ENCODE measurements around the gene SLC8A3. TPM values are rescaled to one million over a fixed set of nuclear protein-coding genes. Genes with fewer than 3 reads are reported as not detected.

Gene SLC8A3
- total RNA-seq, 2 donors from 2014 or later = 0.49 to 0.95 TPM

GRCh38 chr14:70045844-70046535 is 142.8 kb downstream of the SLC8A3 start:
- Histone ChIP-seq H3K4me3 (no peak overlapping the region), H3K9me3 (no peaks in the 10 kb centered on the region), H3K27ac (no peak overlapping the region), H3K36me3 (no peaks in the 10 kb centered on the region), H3K27me3 (replicated peaks; ENCODE audit: insufficient read depth) (no peaks in the 10 kb centered on the region), H3K4me1 (ENCODE audit: control insufficient read depth in 1 of 2, low read depth in 2 of 2) (no peaks in the 10 kb centered on the region)
- ATAC-seq (ENCODE audit: insufficient number of reproducible peaks, low FRiP score, low read depth) (no peak), DNase-seq (ENCODE audit: low spot score) (no peak)
- no peak for TF ChIP-seq CTCF (IDR thresholded peaks at IDR 0.05)

GRCh38 chr14:70045310-70045709 is 143.4 kb downstream of the SLC8A3 start:
- Histone ChIP-seq H3K27me3 (replicated peaks; ENCODE audit: insufficient read depth) (no peaks in the 10 kb centered on the region), H3K4me1 (ENCODE audit: control insufficient read depth in 1 of 2, low read depth in 2 of 2) (no peaks in the 10 kb centered on the region), H3K36me3 (no peaks in the 10 kb centered on the region), H3K9me3 (no peaks in the 10 kb centered on the region), H3K27ac (no peak overlapping the region), H3K4me3 (no peak overlapping the region)
- ATAC-seq (ENCODE audit: insufficient number of reproducible peaks, low FRiP score, low read depth) = no peak
- TF ChIP-seq CTCF (IDR thresholded peaks at IDR 0.05) = no peak
- no peak for DNase-seq (ENCODE audit: low spot score)

GRCh38 chr14:70043001-70043400 is 145.8 kb downstream of the SLC8A3 start:
- Histone ChIP-seq H3K4me3 (no peak overlapping the region), H3K4me1 (ENCODE audit: control insufficient read depth in 1 of 2, low read depth in 2 of 2) (no peaks in the 10 kb centered on the region), H3K36me3 (no peaks in the 10 kb centered on the region), H3K27ac (no peak overlapping the region), H3K27me3 (replicated peaks; ENCODE audit: insufficient read depth) (no peaks in the 10 kb centered on the region), H3K9me3 (no peaks in the 10 kb centered on the region)
- DNase-seq (ENCODE audit: low spot score) (no peak), ATAC-seq (ENCODE audit: insufficient number of reproducible peaks, low FRiP score, low read depth) (no peak)
- no peak for TF ChIP-seq CTCF (IDR thresholded peaks at IDR 0.05)

GRCh38 chr14:70036665-70037064 is 152.1 kb downstream of the SLC8A3 start:
- TF ChIP-seq CTCF (IDR thresholded peaks at IDR 0.05) = no peak
- Histone ChIP-seq H3K4me3 (no peak overlapping the region), H3K4me1 (ENCODE audit: control insufficient read depth in 1 of 2, low read depth in 2 of 2) (no peaks in the 10 kb centered on the region), H3K27ac (no peak overlapping the region), H3K27me3 (replicated peaks; ENCODE audit: insufficient read depth) (no peaks in the 10 kb centered on the region), H3K36me3 (no peaks in the 10 kb centered on the region), H3K9me3 (no peaks in the 10 kb centered on the region)
- ATAC-seq (ENCODE audit: insufficient number of reproducible peaks, low FRiP score, low read depth) (no peak), DNase-seq (ENCODE audit: low spot score) (no peak)

DNA sequence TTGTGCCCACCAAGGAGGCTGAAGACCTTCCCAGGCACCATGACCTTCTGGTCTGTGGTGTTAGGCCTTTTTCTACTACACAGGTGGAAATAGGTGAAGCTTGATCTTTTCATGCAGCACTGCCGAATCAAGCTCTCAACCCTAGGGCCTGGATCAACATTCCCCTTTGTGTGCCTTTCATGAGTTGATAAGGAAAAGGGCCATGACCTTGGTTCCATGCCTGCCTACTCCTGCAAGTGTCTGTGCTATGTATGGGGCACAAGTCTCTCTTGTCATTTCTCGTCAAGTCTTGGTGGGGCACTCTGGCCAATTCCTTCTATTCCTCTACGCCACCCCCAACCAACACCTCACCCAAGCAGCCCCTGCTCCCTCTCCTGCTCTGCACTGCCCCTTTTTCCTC is 154.5 kb downstream of the SLC8A3 start:
- Histone ChIP-seq H3K27me3 (replicated peaks; ENCODE audit: insufficient read depth) (no peaks in the 10 kb centered on the region), H3K4me3 (no peak overlapping the region), H3K4me1 (ENCODE audit: control insufficient read depth in 1 of 2, low read depth in 2 of 2) (no peaks in the 10 kb centered on the region), H3K9me3 (no peaks in the 10 kb centered on the region), H3K27ac (no peak overlapping the region), H3K36me3 (no peaks in the 10 kb centered on the region)
- no peak for TF ChIP-seq CTCF (IDR thresholded peaks at IDR 0.05)
- DNase-seq (ENCODE audit: low spot score) (no peak), ATAC-seq (ENCODE audit: insufficient number of reproducible peaks, low FRiP score, low read depth) (no peak)

All from thoracic aorta (tissue), 2 donors.